ENCODE measurements around the gene LONP1.
"Not testable (repeated sequence)": the region's sequence is repeated elsewhere in the genome, so short reads cannot be mapped to it uniquely, and the experiment has no call there.

The LONP1 gene, protein sequence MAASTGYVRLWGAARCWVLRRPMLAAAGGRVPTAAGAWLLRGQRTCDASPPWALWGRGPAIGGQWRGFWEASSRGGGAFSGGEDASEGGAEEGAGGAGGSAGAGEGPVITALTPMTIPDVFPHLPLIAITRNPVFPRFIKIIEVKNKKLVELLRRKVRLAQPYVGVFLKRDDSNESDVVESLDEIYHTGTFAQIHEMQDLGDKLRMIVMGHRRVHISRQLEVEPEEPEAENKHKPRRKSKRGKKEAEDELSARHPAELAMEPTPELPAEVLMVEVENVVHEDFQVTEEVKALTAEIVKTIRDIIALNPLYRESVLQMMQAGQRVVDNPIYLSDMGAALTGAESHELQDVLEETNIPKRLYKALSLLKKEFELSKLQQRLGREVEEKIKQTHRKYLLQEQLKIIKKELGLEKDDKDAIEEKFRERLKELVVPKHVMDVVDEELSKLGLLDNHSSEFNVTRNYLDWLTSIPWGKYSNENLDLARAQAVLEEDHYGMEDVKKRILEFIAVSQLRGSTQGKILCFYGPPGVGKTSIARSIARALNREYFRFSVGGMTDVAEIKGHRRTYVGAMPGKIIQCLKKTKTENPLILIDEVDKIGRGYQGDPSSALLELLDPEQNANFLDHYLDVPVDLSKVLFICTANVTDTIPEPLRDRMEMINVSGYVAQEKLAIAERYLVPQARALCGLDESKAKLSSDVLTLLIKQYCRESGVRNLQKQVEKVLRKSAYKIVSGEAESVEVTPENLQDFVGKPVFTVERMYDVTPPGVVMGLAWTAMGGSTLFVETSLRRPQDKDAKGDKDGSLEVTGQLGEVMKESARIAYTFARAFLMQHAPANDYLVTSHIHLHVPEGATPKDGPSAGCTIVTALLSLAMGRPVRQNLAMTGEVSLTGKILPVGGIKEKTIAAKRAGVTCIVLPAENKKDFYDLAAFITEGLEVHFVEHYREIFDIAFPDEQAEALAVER

DNA sequence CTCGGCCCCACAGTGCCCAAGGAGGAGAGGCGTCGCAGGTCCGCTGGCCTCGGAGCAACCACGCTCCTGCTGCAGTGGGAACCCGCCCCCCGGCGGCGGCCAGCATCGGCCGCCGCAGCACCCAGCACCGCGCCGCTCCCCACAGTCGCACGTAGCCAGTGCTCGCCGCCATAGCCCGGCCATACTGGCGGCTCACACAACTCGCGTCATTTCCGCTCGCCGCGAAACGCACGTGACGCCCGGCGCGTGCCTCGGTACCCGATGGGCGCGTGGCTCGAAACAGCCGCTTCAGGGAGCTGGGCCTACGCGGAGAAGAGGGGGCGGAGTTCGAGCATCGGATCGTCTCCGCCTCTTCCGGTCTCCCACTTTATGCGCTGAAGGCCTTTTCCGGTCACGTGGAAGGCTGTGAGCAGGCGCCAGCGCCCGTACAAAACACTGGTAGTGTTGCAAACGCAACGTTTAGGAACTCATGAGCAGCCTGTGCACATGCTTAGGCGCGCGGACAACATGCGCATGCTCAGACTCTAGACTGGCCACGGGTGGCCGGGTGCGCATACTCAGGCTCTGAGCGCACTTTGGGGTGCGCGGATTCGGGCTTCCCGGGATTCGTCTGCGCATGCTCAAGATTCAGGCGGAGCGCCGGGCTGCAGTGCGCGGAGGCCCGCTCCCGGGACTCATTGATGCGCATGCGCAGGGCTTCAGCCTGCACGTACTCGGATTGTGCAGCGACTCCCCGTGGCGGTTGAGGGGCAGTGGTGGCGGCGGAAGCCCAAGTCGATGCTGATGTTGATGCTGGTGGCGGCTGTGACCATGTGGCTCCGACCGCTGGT is at the start of gene LONP1, which contains the start of gene CATSPERD:
TSS of gene LONP1 (minus strand) at position 186 of the 830 bp plus-strand sequence. CDS start at position 172, 14 bp downstream.
TSS of gene CATSPERD (plus strand) at position 677 of the 830 bp plus-strand sequence. CDS start at position 778, 101 bp downstream.
- peak; percentile 96 for DNase-seq (ENCODE audit: low read depth)

DNA sequence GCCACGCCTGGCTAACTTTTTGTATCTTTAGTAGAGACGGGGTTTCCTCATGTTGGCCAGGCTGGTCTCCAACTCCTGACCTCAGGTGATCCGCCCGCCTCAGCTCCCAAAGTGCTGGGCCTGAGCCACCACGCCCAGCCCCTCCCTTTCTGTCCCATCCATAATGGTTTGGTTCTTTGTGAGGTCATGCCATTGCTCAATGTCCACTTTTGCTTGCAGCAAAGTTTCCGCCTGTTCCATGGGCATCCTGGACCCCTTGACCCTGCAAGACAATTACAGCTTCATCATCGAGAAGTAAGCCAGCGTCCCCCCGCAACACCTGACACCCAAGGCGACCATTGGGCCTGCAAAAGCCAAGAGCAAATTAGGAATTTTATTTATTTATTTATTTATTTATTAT is 48.0 kb upstream of the LONP1 start:
- no peak for DNase-seq (ENCODE audit: low read depth)

DNA sequence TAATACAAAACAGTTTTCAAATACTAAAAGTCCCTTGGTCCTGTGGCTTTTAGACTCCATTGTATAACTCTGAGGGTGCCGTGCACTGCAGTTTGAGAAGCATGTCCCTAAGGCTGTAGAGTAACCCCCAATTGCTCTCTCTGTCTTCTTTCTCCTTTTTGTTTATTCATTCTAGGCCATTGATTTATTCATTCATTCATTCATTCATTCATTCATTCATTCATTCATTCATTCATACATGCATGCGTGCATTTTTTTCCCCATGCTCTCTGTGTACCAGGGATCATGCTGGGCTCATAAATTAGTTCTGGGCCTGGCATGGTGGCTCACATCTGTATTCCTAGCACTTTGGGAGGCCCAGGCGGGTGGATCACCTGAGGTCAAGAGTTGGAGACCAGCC is 45.3 kb upstream of the LONP1 start:
- DNase-seq (ENCODE audit: low read depth), result no peak

DNA sequence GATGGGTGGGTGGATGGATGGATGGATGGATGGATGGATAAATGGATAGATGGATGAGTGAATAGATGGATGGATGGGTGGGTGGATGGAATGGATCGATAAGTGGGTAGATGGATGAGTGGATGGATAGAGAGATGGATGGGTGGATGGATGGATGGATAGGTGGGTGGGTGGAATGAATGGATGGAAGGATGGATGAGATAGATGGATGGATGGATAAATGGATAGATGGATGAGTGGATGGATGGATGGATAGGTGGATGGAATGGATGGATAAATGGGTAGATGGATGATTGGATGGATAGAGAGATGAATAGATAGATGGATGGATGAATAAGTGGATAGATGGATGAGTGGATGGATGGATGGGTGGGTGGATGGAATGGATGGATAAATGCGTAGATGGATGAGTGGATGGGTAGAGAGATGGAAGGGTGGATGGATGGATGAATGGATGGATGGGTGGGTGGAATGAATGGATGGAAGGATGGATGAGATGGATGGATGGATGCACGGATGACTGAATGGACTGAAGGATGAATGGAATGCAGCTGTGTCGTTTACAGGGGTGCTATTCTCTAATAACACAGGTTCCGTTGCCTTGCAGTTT is 42.8 kb upstream of the LONP1 start:
- no peak for DNase-seq (ENCODE audit: low read depth)

DNA sequence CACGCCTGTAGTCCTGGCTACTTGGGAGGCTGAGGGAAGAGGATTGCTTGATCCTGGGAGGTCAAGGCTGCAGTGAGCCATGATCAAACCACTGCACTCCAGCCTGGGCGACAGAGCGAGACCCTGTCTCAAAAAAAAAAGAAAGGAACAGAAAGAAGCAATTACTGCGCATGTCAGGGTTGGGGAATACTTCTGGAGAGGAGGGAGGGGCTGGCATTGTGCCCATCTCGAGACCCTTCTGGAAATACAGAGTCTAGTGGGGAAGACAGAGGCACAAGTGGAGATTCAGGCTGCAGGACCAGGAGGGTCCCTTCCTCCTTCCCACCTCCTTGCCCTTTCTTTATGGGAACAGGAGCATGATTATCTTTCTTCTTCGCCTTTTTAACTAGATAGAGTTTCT is 33.8 kb upstream of the LONP1 start:
- no peak for DNase-seq (ENCODE audit: low read depth)

DNA sequence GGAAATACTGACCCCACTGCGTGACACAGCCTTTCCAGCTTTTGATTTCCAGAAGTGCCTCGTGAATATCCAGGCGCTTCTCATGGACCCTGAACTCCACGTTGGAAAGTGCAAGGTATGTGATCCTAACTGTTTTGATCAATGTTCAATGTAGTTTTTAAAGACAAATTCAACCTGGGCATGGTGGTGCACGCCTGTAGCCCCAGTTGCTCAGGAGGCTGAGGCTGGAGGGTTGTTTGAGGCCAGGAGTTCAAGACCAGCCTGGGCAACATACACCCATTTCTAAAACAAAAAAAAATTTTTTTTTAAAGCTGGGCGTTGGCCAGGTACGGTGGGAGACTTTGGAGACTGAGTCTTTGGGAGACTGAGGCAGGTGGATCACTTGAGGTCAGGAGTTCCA is 31.8 kb upstream of the LONP1 start:
- no peak for DNase-seq (ENCODE audit: low read depth)

DNA sequence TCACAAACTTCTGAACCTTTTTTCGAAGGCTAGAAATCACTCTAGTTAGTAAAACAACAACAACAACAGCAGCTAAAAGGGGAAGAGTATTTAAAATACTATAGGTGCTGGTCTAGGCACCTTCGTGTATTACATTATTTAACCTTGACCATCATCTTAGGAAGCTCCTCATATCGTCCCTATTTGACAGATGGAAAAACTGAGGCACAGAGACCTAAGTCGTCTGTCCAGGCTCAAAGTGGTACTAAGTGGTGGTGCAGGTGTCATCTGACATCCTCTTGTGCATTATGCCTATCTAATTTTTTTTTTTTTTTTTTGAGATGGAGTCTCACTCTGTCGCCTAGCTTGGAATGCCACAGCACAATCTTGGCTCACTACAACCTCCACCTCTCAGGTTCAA is 29.6 kb upstream of the LONP1 start:
- DNase-seq (ENCODE audit: low read depth), result no peak

DNA sequence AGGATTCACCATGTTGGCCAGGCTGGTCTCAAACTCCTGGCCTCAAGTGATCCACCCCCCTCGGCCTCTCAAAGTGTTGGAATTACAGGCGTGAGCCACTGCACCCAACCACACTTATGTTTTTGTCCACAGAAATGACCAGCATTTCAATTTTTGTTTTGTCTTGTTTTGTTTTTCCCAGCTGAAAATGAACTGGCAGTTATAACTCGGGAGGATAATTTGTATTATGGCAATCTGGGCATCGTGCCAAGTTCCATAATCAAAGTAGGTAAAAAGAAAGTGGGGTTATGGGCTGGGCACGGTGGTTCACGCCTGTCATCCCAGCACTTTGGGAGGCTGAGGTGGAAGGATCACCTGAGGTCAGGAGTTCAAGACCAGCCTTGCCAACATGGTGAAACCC is 29.0 kb upstream of the LONP1 start:
- DNase-seq (ENCODE audit: low read depth), result not testable (repeated sequence)

DNA sequence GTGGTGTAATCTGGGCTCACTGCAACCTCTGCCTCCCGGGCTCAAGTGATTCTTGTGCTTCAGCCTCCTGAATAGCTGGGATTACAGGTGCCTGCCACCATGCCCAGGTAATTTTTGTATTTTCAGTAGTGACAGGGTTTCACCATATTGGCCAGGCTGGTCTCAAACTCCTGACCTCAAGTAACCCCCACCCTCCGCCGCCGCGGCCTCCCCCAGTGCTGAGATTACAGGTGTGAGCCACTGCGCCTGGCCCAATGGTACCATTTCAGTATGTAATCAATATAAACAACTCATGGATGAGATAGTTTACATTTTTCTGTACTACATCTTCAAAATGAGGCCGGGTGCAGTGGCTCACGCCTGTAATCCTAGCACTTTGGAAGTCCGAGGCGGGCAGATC is 25.1 kb upstream of the LONP1 start:
- DNase-seq (ENCODE audit: low read depth), result not testable (repeated sequence)

DNA sequence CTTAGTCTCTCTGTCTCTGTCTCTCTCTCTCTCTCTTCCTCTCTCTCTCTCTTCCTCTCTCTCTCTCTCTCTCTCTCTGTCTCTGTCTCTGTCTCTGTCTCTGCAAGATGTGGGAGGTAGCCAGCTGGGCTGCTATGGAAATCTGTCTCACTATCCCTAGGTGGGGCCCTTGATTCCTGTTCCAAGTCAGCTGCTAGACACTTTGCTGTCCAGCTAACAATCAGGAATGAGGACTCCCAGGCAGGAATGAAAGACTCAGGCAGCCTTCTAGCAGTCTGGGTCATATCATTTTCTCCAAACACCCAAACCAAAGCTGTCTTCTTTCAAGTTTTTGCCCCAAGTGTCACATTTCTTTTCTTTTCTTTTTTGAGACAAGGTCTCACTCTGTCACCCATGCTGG is 23.7 kb upstream of the LONP1 start:
- DNase-seq (ENCODE audit: low read depth), result no peak

DNA sequence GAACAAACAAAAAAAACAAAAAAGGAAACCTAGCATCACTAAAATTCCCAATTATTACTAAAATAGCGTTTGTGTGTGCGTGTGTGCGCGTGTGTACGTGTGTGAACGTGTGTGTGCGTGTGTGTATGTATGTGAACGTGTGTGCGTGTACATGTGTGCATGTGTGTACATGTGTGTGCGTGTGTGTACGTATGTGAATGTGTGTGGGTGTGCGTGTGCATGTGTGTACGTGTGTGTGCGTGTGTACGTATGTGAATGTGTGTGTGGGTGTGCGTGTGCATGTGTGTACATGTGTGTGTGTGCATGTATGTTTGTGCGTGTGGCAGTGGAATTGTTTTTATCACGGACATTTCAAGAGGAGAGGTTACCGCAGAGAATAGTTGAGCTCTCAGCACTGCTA is 22.1 kb upstream of the LONP1 start:
- no peak for DNase-seq (ENCODE audit: low read depth)

DNA sequence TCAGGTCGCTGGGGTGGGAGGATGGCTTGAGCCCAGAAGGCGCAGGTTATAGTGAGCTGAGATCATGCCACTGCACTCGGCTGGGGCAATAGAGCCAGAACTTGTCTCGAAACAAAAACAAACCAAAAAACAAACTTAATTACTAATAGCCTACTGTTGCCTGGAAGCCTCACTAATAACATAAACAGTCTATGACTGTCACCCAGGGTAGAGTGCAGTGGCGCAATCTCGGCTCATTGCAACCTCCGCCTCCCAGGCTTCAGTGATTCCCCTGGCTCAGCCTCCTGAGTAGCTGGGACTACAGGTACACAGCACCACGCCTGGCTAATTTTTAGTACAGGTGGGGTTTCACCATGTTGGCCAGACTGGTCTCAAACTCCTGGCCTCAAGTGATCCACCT is 18.5 kb upstream of the LONP1 start:
- no peak for DNase-seq (ENCODE audit: low read depth)

DNA sequence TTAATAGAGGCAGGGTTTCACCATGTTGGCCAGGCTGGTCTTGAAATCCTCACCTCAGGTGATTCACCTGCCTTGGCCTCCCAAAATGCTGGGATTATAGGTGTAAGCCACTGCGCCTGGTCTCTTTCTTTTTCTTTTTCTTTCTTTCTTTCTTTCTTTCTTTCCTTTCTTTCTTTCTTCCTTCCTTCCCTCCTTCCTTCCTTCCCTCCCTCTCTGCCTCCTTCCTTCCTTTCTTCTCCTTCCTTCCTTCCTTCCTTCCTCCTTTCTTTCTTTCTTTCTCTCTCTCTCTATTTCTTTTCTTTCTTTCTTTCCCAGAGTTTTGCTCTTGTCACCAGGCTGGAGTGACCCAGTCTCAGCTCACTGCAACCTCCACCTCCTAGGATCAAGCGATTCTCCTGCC is 13.2 kb upstream of the LONP1 start:
- not testable (repeated sequence) for DNase-seq (ENCODE audit: low read depth)

DNA sequence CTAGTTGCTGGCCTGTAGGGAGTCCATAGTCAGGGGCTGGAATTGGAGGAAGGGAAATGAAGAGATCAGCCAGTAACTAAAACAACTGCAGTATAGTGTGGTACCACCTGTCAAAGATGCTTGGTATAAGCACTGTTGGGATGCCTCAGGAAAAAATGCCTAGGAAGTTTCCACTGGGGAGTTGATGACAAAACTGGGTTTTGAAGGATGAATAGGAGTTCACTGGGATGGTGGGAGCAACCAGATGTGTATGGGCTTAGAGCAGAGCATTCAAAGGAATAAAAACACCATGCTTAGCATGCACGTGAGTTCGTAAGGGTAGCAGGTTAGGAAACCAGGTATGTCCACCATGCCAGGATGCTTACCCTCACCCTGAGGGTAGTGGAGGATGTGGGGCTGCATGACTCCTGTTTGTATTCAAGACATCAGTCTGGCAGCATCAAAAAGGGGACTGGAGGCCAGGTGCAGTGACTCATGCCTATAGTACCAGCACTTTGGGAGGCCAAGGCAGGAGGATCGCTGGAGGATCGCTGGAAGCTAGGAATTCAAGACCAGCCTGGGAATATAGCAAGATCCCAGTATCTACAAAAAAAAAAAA is 7.6 kb upstream of the LONP1 start:
- DNase-seq (ENCODE audit: low read depth), result no peak

DNA sequence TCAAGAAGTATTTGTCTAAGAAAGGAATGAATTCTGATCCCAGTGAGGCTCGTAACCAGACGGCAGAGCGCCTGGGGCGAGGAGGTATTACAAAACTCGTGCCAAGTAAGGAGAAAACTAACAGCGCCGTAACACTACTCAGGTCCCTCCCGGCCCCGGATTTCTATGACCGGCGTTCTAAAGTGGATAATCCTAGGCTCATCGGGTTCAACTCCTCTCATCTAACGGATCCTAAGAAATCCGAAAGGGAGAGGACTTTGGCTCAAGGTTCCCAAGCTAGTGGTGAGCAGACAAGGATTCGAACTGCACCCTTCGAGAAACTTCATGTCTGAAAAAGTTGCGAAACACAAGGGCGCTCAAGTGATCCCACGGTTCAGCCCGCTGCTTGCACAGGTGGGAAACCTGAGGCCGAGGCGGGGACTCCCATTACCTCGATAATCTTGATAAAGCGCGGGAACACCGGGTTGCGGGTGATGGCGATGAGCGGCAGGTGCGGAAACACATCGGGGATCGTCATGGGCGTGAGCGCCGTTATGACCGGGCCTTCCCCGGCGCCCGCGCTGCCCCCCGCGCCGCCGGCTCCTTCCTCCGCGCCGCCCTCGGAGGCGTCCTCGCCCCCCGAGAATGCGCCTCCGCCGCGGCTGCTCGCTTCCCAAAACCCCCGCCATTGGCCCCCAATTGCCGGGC is 529 bp downstream of the LONP1 start:
- DNase-seq (ENCODE audit: low read depth), result no peak

DNA sequence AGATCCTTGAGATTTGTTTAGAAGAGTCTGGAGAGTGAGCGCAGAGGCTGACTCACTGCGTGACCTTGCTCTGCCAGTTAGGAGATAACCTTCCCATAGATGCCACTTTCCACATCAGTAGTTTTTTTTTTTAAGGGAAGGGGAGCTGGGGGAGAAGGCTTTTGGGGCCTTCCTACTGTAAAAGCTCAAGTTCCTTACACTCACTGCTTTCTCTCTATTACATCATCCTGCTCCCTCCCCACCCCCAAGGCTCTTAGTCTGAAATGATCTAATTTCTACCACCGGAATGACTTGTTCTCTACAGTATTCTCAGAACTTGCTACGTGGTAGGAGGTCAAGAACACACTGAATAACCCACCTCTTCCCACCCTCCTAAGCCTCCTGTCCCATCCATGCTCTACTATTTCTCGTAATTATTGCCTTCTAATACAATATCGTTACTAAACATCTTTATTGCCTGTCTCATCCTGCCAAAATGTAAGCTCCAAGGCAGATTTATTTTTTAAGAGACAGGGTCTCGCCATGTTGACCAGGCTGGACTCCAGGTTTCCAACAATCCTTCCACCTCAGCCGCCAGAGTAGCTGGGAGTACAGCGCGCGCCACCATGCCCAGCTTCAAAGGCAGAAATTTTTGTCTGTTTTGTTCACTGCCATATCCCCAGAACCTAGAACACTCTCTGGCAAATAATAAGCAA is 1.2 kb downstream of the LONP1 start:
- peak; percentile 49 for DNase-seq (ENCODE audit: low read depth)

DNA sequence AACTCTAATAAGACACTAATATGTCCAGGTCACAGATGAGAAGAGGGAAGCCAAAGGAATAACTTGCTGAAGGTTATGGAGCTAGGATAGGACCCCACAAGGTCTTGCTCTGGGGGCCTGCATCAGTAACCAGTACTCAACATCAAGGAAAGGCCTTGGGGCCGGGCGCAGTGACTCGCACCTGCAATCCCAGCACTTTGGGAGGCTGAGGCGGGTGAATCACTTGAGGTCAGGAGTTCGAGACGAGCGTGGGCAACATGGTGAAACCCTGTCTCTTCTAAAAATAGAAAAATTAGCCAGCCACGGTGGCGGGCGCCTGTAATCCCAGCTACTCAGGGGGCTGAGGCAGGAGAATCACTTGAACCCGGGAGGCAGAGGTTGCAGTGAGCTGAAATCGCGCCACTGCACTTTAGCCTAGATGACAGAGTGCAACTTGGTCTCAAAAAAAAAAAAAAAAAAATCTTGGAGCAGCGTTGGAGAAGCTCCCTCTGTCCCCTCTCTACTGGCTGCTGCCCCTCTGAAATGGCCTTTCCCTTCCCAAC is 1.8 kb downstream of the LONP1 start:
- no peak for DNase-seq (ENCODE audit: low read depth)

DNA sequence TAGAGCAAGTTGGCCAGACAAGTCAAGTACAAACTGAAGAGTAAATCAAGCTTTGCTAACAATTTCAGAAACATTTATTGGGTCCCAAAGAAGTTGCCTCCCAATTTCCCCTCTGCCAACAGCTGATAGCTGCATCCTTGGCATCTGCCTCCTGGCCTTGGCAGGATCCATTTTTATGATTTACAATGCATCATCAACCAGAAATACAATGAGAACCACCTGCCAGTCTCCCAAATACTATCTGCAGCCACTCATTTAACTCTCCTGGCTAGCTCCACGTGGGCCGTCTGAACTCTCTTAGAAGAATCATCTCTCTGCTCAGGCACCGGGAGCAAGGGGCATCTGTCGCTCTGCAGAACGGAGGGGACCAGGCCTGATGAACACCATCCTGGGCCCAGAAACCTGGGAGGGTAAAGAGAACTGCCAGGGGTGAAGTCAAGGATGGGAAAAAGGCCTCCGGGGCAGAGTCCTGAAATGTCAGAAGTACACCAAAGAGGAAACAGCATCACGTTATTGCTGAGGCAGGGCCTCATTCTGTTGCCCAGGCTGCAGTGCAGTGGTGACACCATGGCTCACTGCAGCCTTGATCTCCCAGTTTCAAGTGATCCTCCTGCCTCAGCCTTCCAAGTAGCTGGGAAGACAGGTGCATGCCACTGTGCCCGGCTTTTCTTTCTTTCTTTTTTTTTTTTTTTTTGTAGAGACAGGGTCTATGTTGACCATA is 2.6 kb downstream of the LONP1 start:
- DNase-seq (ENCODE audit: low read depth), result no peak

DNA sequence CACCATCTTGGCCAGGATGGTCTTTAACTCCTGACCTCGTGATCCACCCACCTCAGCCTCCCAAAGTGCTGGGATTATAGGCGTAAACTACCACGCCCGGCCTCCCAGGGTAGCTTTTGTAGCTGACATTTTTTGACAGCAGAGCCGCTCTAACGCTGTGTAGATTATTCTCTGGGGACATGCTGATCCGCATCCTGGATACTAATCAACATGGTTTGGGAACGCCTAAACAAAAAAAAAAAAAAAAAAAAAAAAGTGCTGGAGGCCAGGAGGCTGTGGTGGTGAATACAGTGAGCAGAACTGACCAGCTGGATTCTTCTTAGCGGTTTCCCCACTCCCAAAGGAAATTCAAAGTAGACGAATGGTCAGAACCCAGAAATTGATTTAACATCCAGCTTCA is 5.1 kb downstream of the LONP1 start:
- DNase-seq (ENCODE audit: low read depth), result no peak

Measured in CMK (cell line).